Glutamatergic neuron (in vitro differentiated cells): ENCODE results near the gene C19orf33. TPM values are rescaled to one million over a fixed set of nuclear protein-coding genes. Genes with fewer than 3 reads are reported as not detected.
A peak's percentile ranks its signal among the peaks of the same experiment; 100 is the strongest.

Experiments used
- DNase-seq: peaks from one replicate; pipeline ENCODE4 v3.0.0; 2022
- H3K27ac Mint-ChIP-seq: one replicate; pipeline ENCODE4 v1.8.0; 2020; ENCODE audit warnings: mild to moderate bottlenecking, mixed read lengths, inconsistent platforms; ENCODE audit not compliant: unreplicated experiment
- H3K27me3 Mint-ChIP-seq: one replicate; pipeline ENCODE4 v1.8.0; 2020; ENCODE audit warnings: mild to moderate bottlenecking, moderate library complexity, mixed read lengths, inconsistent platforms; ENCODE audit not compliant: unreplicated experiment
- H3K36me3 Mint-ChIP-seq: one replicate; pipeline ENCODE4 v1.8.0; 2020; ENCODE audit warnings: mild to moderate bottlenecking, mixed read lengths, inconsistent platforms; ENCODE audit not compliant: unreplicated experiment
- H3K4me1 Mint-ChIP-seq: one replicate; pipeline ENCODE4 v1.8.0; 2020; ENCODE audit warnings: mild to moderate bottlenecking, low read depth, mixed read lengths, inconsistent platforms; ENCODE audit not compliant: unreplicated experiment
- H3K4me3 Mint-ChIP-seq: one replicate; pipeline ENCODE4 v1.8.0; 2020; ENCODE audit warnings: mild to moderate bottlenecking, mixed read lengths, inconsistent platforms; ENCODE audit not compliant: unreplicated experiment
- H3K9me3 Mint-ChIP-seq: one replicate; pipeline ENCODE4 v1.8.0; 2020; ENCODE audit warnings: mild to moderate bottlenecking, moderate library complexity, mixed read lengths, inconsistent platforms; ENCODE audit not compliant: unreplicated experiment
- CTCF ChIP-seq: fragments of 200-600 bp; sonication (generic); IDR thresholded peaks from one replicate; pipeline ENCODE4 v1.5.0; 2021; ENCODE audit not compliant: partially characterized antibody, unreplicated experiment
- total RNA-seq: library from RNA; stranded (reverse); fragmentation: NEBNext Ultra II Directional; extraction: Animal tissue kit (Norgen Biotek cat#: 25700); gene quantifications from one replicate; pipeline ENCODE4 v1.2.1, GENCODE V29; 2021; ENCODE audit not compliant: unreplicated experiment

Gene C19orf33
- total RNA-seq, 1 donor from 2014 or later, result 1.1 TPM

GRCh38 chr19:38304352-38304865 is 358 bp downstream of the C19orf33 start:
- H3K4me3 Mint-ChIP-seq, result peak overlapping the region; percentile 30

DNA sequence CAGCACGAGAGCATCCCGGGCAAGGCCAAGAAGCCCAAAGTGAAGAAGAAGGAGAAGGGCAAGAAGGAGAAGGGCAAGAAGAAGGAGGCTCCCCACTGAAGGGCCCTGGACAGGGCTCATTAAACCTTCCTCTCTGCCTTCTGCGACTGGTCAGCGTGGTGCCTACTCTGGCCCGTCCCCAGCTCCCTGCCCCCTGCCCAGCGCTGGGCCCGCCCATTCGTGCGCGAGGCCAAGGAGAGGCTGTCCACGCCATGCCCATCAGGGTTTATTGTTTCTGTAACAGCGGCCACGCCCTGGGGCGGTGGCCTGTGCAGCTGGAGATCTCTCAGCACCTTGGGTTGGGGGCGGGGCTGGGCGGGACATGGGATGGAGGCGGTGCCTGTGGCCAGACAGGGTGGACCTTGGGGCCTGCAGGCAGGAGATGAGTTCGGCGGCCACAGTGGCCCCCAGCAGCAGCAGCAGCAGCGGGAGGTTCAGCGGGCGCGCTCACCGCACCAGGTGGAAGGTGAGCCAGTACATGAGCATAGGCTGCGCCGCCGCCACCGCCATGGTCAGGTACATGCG is 897 bp downstream of the C19orf33 start:
- H3K27ac Mint-ChIP-seq, result no peak overlapping the region
- H3K27me3 Mint-ChIP-seq, result peaks cover 6% of the 10 kb centered on the region
- H3K9me3 Mint-ChIP-seq, result peaks cover 4% of the 10 kb centered on the region
- no peak for TF ChIP-seq CTCF
- H3K4me3 Mint-ChIP-seq, result peak overlapping the region; percentile 30
- H3K4me1 Mint-ChIP-seq, result peaks cover 12% of the 10 kb centered on the region
- H3K36me3 Mint-ChIP-seq, result no peaks in the 10 kb centered on the region
- peak; percentile 69 for DNase-seq

More at GRCh38 chr19:38304352-38304865, 358 bp downstream of the C19orf33 start:
- Mint-ChIP-seq H3K27me3 (peaks cover 6% of the 10 kb centered on the region), H3K9me3 (peaks cover 4% of the 10 kb centered on the region), H3K36me3 (no peaks in the 10 kb centered on the region), H3K4me1 (peaks cover 12% of the 10 kb centered on the region), H3K27ac (no peak overlapping the region)
- DNase-seq, result no peak
- no peak for TF ChIP-seq CTCF

- TF ChIP-seq CTCF, result no peak
- Mint-ChIP-seq H3K27me3 (peaks cover 6% of the 10 kb centered on the region), H3K4me1 (peaks cover 4% of the 10 kb centered on the region), H3K4me3 (no peak overlapping the region), H3K27ac (no peak overlapping the region), H3K9me3 (peaks cover 4% of the 10 kb centered on the region), H3K36me3 (no peaks in the 10 kb centered on the region)
- no peak for DNase-seq
Observed at GRCh38 chr19:38306236-38306635, 2.2 kb downstream of the C19orf33 start.

DNA sequence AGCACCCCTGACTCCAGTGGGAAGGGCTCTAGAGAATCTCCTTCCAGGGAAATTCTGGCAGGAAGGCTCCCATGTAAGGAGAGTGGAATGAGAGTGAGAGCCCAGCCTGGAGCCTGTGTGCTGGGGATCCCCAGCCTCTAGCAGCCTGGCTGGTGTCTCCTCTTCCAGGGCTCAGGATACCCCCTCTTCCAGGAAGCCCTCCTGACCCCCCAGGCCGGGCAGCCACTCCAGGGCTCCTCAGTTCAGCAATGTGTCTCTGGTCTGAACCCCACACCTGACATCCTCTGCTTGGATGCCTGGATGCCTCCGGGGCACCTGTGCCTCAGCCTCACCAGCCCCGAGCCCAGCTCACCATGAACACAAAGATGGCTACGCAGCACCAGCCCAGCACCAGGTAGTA is 3.0 kb downstream of the C19orf33 start:
- Mint-ChIP-seq H3K4me3 (no peak overlapping the region), H3K4me1 (peaks cover 4% of the 10 kb centered on the region), H3K27me3 (peaks cover 6% of the 10 kb centered on the region), H3K9me3 (peaks cover 4% of the 10 kb centered on the region), H3K36me3 (no peaks in the 10 kb centered on the region), H3K27ac (no peak overlapping the region)
- TF ChIP-seq CTCF, result no peak
- no peak for DNase-seq

DNA sequence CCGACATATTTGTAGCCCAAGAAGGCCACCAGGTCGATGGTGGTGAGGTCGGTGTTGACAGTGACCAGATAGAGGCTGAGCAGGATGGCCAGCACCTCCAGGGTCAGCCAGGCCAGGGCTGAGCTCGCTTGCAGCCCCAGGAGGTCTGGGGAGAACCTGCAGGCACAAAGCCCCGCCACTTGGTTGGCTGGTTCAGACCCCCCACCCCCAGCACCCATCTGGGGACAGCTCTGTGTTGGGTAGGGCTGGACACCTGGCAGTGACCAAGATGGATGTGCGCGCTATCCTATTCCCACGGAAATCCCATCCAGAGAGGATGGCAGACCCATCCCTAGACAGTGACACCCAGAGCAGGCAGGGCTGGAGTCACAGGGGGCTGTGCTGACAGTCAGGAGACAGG is 3.5 kb downstream of the C19orf33 start:
- peaks cover 4% of the 10 kb centered on the region for H3K4me1 Mint-ChIP-seq
- H3K36me3 Mint-ChIP-seq, result no peaks in the 10 kb centered on the region
- H3K27ac Mint-ChIP-seq, result no peak overlapping the region
- peaks cover 5% of the 10 kb centered on the region for H3K27me3 Mint-ChIP-seq
- H3K4me3 Mint-ChIP-seq, result no peak overlapping the region
- no peak for DNase-seq
- no peak for TF ChIP-seq CTCF
- H3K9me3 Mint-ChIP-seq, result peaks cover 4% of the 10 kb centered on the region
